BE2C (cell line): ENCODE measurements around the gene TRDN.
A peak's percentile ranks its signal among the peaks of the same experiment; 100 is the strongest.
"Not testable (repeated sequence)": the region's sequence is repeated elsewhere in the genome, so short reads cannot be mapped to it uniquely, and the experiment has no call there.

ENCODE experiments used
- DNase-seq: peaks from one replicate; pipeline ENCODE4 v3.0.0-alpha.2; 2020
- H3K27me3 ChIP-seq: fragments of 250-450 bp; sonication (Bioruptor Pico); 2 replicates; pipeline ENCODE4 v1.5.1; 2020; ENCODE audit warnings: mild to moderate bottlenecking
- H3K36me3 ChIP-seq: fragments of 250-450 bp; sonication (Bioruptor Pico); 2 replicates; pipeline ENCODE4 v1.5.1; 2020; ENCODE audit warnings: mild to moderate bottlenecking
- H3K4me1 ChIP-seq: fragments of 250-450 bp; sonication (Bioruptor Pico); 2 replicates; pipeline ENCODE4 v1.5.1; 2020
- H3K4me3 ChIP-seq: 2 replicates; pipeline ENCODE4 v1.5.1; 2011; ENCODE audit warnings: low read depth, low read length
- H3K9me3 ChIP-seq: fragments of 250-450 bp; sonication (Bioruptor Pico); 2 replicates; pipeline ENCODE4 v1.5.1; 2020
- CTCF ChIP-seq: IDR thresholded peaks from 2 replicates; pipeline ENCODE4 v1.5.1; 2012; ENCODE audit warnings: mild to moderate bottlenecking, low read depth, low read length

TRDN gene

DNA sequence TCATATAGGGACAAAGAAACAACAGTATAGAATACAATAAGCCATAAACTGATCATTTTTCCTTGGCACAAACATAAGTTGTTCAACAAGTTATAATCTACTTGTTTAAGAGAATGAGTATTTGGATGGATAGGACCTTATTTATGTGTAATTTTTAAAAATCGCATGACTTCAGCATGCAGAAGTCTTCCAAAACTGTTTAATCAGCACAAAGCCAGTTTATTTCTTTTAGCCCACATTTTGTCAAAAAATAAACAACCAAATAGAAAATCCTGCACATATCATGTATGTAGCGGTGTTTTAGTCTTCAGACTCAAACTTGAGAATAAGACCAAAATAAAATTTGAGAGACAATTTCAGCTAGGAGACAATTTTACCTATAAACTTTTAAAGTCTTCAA lies 304.7 kb downstream of the TRDN start:
- Histone ChIP-seq H3K36me3 (no peaks in the 10 kb centered on the region), H3K27me3 (no peaks in the 10 kb centered on the region), H3K9me3 (no peaks in the 10 kb centered on the region), H3K4me3 (no peak overlapping the region), H3K4me1 (no peaks in the 10 kb centered on the region)
- TF ChIP-seq CTCF: no peak
- DNase-seq: no peak

- no peak for DNase-seq
- TF ChIP-seq CTCF: no peak
These were observed 307.4 kb downstream of the TRDN start for GRCh38 chr6:123329337-123329736.

GRCh38 chr6:123323452-123324329 lies 313.1 kb downstream of the TRDN start:
- no peaks in the 10 kb centered on the region for H3K9me3 ChIP-seq
- no peaks in the 10 kb centered on the region for H3K27me3 ChIP-seq
- DNase-seq: no peak
- no peak overlapping the region for H3K4me3 ChIP-seq
- TF ChIP-seq CTCF: no peak
- no peaks in the 10 kb centered on the region for H3K4me1 ChIP-seq
- no peaks in the 10 kb centered on the region for H3K36me3 ChIP-seq

More at GRCh38 chr6:123329337-123329736, 307.4 kb downstream of the TRDN start:
- H3K27me3 ChIP-seq: no peaks in the 10 kb centered on the region
- H3K4me3 ChIP-seq: no peak overlapping the region
- H3K4me1 ChIP-seq: no peaks in the 10 kb centered on the region
- H3K36me3 ChIP-seq: no peaks in the 10 kb centered on the region
- no peaks in the 10 kb centered on the region for H3K9me3 ChIP-seq

GRCh38 chr6:123321020-123321419 lies 315.7 kb downstream of the TRDN start:
- no peaks in the 10 kb centered on the region for H3K36me3 ChIP-seq
- no peaks in the 10 kb centered on the region for H3K27me3 ChIP-seq
- DNase-seq: no peak
- no peaks in the 10 kb centered on the region for H3K9me3 ChIP-seq
- no peak for TF ChIP-seq CTCF
- H3K4me3 ChIP-seq: no peak overlapping the region
- H3K4me1 ChIP-seq: no peaks in the 10 kb centered on the region

- no peaks in the 10 kb centered on the region for H3K36me3 ChIP-seq
- DNase-seq: no peak
- no peaks in the 10 kb centered on the region for H3K9me3 ChIP-seq
- H3K4me1 ChIP-seq: no peaks in the 10 kb centered on the region
- no peak overlapping the region for H3K4me3 ChIP-seq
- H3K27me3 ChIP-seq: no peaks in the 10 kb centered on the region
- peak; percentile 21; the same call in 1 of the 2 replicates for TF ChIP-seq CTCF
These were observed 319.9 kb downstream of the TRDN start for GRCh38 chr6:123316733-123317323.

- not testable (repeated sequence) for H3K36me3 ChIP-seq, DNase-seq, H3K9me3 ChIP-seq, H3K27me3 ChIP-seq, H3K4me1 ChIP-seq, H3K4me3 ChIP-seq
These were observed 322.3 kb downstream of the TRDN start for GRCh38 chr6:123314459-123314858.
